ENCODE measurements around the gene MDC1.
A peak's percentile ranks its signal among the peaks of the same experiment; 100 is the strongest.
"Not testable (repeated sequence)": the region's sequence is repeated elsewhere in the genome, so short reads cannot be mapped to it uniquely, and the experiment has no call there.

The MDC1 gene, protein sequence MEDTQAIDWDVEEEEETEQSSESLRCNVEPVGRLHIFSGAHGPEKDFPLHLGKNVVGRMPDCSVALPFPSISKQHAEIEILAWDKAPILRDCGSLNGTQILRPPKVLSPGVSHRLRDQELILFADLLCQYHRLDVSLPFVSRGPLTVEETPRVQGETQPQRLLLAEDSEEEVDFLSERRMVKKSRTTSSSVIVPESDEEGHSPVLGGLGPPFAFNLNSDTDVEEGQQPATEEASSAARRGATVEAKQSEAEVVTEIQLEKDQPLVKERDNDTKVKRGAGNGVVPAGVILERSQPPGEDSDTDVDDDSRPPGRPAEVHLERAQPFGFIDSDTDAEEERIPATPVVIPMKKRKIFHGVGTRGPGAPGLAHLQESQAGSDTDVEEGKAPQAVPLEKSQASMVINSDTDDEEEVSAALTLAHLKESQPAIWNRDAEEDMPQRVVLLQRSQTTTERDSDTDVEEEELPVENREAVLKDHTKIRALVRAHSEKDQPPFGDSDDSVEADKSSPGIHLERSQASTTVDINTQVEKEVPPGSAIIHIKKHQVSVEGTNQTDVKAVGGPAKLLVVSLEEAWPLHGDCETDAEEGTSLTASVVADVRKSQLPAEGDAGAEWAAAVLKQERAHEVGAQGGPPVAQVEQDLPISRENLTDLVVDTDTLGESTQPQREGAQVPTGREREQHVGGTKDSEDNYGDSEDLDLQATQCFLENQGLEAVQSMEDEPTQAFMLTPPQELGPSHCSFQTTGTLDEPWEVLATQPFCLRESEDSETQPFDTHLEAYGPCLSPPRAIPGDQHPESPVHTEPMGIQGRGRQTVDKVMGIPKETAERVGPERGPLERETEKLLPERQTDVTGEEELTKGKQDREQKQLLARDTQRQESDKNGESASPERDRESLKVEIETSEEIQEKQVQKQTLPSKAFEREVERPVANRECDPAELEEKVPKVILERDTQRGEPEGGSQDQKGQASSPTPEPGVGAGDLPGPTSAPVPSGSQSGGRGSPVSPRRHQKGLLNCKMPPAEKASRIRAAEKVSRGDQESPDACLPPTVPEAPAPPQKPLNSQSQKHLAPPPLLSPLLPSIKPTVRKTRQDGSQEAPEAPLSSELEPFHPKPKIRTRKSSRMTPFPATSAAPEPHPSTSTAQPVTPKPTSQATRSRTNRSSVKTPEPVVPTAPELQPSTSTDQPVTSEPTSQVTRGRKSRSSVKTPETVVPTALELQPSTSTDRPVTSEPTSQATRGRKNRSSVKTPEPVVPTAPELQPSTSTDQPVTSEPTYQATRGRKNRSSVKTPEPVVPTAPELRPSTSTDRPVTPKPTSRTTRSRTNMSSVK (N-terminal part only)

DNA sequence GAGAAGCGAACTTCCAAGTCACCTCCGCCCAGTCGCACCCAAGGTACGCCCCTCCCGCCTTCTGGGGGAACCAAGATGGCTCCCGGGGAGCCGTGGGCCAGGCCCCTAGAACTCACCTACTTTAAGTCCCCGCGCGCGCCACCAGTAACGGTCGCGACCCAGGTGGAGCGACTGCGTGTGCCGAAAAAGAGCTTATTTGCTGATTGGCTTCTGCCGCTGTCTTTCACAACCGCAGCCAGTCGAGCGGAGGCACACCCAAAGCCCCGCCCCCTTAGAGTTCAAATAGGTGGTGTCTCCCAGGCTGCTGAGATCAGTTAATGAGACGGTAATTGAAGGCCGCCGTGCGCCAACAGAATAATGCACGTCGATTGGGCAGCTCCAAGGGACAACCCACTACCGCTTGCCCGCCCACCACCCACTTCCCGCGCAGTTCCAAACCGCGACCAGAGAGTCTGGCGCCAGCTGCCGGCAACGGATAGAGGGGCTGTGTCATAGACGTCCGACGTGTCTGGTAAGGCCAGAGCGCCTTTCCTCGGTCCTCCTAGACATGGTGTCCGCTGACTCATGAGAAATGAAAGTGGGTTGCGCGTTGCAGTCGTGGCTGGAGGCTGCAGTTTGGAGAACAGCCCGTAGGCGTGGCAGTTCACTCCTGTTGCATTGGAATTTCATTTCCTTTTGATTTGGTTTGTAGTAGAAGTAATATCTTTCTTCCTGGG is at the start of gene MDC1:
TSS of gene MDC1 (minus strand) at position 153 of the 716 bp plus-strand sequence. CDS start 2,106 bp downstream, outside the sequence.
- Histone ChIP-seq H2AFZ (ENCODE audit: low read length) (peak within 1 kb of the TSS; percentile 17; the same call in 1 of the 2 replicates), H3K4me1 (ENCODE audit: insufficient read depth, low read length, poor library complexity, severe bottlenecking) (peaks cover 56% of the 10 kb centered on the region)

DNA sequence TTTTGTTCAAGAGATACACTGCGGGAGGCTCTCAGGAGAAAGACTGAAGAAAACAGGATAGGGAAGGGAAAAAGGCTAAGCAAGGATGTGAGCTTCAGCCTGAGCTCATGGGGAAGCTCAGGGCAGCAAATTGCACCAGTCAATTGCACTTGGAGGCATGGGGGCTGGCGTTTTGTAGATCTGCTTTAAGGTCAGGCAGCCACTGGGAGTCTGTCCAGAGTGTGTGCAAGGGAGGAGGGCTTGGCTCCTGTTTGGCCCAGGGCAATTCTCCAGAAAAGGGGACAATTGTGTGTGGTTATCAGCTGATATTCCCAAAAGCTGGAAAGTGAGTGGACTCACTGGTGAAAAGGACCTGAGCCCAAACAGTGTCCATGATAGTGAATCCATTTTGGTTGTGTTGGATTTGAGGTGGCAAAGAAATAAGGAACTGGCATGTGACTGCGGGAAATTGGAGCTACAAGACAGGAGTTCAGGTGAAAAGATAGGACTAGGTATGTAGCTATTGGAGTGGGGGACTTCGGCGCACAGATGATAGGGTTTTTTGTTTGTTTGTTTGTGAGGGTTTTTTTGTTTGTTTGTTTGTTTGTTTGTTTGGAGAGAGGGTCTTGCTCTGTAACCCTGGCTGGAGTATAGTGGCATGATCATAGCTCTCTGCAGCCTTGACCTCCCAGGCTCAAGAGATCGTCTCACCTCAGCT is 49.5 kb upstream of the MDC1 start:
- Histone ChIP-seq H3K4me1 (ENCODE audit: insufficient read depth, low read length, poor library complexity, severe bottlenecking) (peaks cover 31% of the 10 kb centered on the region), H3K9me3 (ENCODE audit: insufficient read depth, low read depth, low read length) (no peaks in the 10 kb centered on the region), H3F3A (ENCODE audit: low read depth) (no peaks in the 10 kb centered on the region), H3K36me3 (ENCODE audit: insufficient read depth, low read length) (no peaks in the 10 kb centered on the region), H3K4me2 (ENCODE audit: low read depth, low read length, poor library complexity, severe bottlenecking) (no peak overlapping the region), H3K9ac (ENCODE audit: low read depth, low read length, poor library complexity, severe bottlenecking) (no peak overlapping the region), H3K4me3 (ENCODE audit: low read length, poor library complexity, severe bottlenecking) (no peak overlapping the region), H3K9me2 (replicated peaks; ENCODE audit: low read depth, low read length) (no peaks in the 10 kb centered on the region), H3K79me2 (ENCODE audit: insufficient read depth, low read length) (no peaks in the 10 kb centered on the region), H4K20me1 (ENCODE audit: insufficient read depth, low read length, poor library complexity, severe bottlenecking) (no peaks in the 10 kb centered on the region), H2AFZ (ENCODE audit: low read length) (no peak overlapping the region), H3K27me3 (ENCODE audit: insufficient read depth, low read length, poor library complexity, severe bottlenecking) (no peaks in the 10 kb centered on the region)
- TF ChIP-seq, protein P1, sequence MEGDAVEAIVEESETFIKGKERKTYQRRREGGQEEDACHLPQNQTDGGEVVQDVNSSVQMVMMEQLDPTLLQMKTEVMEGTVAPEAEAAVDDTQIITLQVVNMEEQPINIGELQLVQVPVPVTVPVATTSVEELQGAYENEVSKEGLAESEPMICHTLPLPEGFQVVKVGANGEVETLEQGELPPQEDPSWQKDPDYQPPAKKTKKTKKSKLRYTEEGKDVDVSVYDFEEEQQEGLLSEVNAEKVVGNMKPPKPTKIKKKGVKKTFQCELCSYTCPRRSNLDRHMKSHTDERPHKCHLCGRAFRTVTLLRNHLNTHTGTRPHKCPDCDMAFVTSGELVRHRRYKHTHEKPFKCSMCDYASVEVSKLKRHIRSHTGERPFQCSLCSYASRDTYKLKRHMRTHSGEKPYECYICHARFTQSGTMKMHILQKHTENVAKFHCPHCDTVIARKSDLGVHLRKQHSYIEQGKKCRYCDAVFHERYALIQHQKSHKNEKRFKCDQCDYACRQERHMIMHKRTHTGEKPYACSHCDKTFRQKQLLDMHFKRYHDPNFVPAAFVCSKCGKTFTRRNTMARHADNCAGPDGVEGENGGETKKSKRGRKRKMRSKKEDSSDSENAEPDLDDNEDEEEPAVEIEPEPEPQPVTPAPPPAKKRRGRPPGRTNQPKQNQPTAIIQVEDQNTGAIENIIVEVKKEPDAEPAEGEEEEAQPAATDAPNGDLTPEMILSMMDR (conservative IDR thresholded peaks at IDR 0.05; ENCODE audit: low read length), result no peak
- TF ChIP-seq EZH2phosphoT487 (IDR thresholded peaks at IDR 0.05; ENCODE audit: borderline replicate concordance), result no peak

More for the DNA sequence above, at the start of gene MDC1:
- H4K20me1 ChIP-seq (ENCODE audit: insufficient read depth, low read length, poor library complexity, severe bottlenecking), result peaks cover 14% of the 10 kb centered on the region
- H3K4me3 ChIP-seq (ENCODE audit: low read length, poor library complexity, severe bottlenecking), result peak within 1 kb of the TSS; percentile 98
- peaks cover 12% of the 10 kb centered on the region; the same call in 1 of the 2 replicates for H3F3A ChIP-seq (ENCODE audit: low read depth)
- H3K27me3 ChIP-seq (ENCODE audit: insufficient read depth, low read length, poor library complexity, severe bottlenecking), result peaks cover 15% of the 10 kb centered on the region
- TF ChIP-seq, protein P1 (conservative IDR thresholded peaks at IDR 0.05; ENCODE audit: low read length), result peak; percentile 30; the same call in 1 of the 2 replicates
- no peak for TF ChIP-seq EZH2phosphoT487 (IDR thresholded peaks at IDR 0.05; ENCODE audit: borderline replicate concordance)
- H3K36me3 ChIP-seq (ENCODE audit: insufficient read depth, low read length), result peaks cover 22% of the 10 kb centered on the region
- H3K9me2 ChIP-seq (replicated peaks; ENCODE audit: low read depth, low read length), result no peaks in the 10 kb centered on the region
- H3K9ac ChIP-seq (ENCODE audit: low read depth, low read length, poor library complexity, severe bottlenecking), result peak within 1 kb of the TSS; percentile 100
- H3K79me2 ChIP-seq (ENCODE audit: insufficient read depth, low read length), result peaks cover 82% of the 10 kb centered on the region
- H3K9me3 ChIP-seq (ENCODE audit: insufficient read depth, low read depth, low read length), result no peaks in the 10 kb centered on the region
- H3K4me2 ChIP-seq (ENCODE audit: low read depth, low read length, poor library complexity, severe bottlenecking), result peak within 1 kb of the TSS; percentile 93

DNA sequence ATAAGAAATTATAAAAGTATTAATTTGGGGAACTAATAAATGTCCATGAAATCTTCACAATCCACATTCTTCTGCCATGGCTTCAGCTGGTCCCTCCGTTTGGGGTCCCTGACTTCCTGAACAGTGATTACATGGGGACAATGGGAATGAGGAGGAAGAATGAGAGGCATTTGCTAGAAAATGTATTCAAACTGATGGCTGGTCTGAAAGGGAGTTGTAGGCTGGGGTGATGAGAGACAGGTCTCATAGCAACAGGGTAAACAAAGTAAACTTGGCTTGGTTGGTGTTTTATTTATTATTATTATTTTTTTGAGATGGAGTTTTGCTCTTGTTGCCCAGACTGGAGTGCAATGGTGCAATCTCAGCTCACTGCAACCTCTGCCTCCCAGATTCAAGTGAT is 48.4 kb upstream of the MDC1 start:
- H3K4me3 ChIP-seq (ENCODE audit: low read length, poor library complexity, severe bottlenecking); H3K36me3 ChIP-seq (ENCODE audit: insufficient read depth, low read length); H4K20me1 ChIP-seq (ENCODE audit: insufficient read depth, low read length, poor library complexity, severe bottlenecking); H3K27me3 ChIP-seq (ENCODE audit: insufficient read depth, low read length, poor library complexity, severe bottlenecking); H3K79me2 ChIP-seq (ENCODE audit: insufficient read depth, low read length); H3K9me3 ChIP-seq (ENCODE audit: insufficient read depth, low read depth, low read length); H3K4me2 ChIP-seq (ENCODE audit: low read depth, low read length, poor library complexity, severe bottlenecking); H3K9me2 ChIP-seq (replicated peaks; ENCODE audit: low read depth, low read length); H3F3A ChIP-seq (ENCODE audit: low read depth); H3K9ac ChIP-seq (ENCODE audit: low read depth, low read length, poor library complexity, severe bottlenecking); H2AFZ ChIP-seq (ENCODE audit: low read length): not testable (repeated sequence)
- H3K4me1 ChIP-seq (ENCODE audit: insufficient read depth, low read length, poor library complexity, severe bottlenecking), result peaks cover 31% of the 10 kb centered on the region

DNA sequence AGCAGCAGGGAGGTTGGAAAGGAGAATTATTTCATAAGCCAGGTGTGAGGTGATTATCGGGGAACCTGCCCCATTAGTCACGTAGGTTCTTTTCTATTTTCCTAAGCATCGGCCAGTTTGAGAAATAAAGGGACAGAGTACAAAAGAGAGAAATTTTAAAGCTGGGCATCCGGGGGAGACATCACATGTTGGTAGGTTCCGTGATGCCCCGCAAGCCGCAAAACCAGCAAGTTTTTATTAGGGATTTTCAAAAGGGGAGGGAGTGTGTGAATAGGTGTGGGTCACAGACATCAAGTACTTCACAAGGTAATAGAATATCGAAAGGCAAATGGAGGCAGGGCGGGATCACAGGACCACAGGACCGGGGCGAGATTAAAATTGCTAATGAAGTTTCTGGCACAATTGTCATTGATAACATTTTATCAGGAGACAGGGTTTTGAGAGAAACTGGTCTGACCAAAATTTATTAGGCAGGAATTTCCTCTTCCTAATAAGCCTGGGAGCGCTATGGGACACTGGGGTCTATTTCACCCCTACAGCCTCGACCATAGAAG is 47.5 kb upstream of the MDC1 start:
- not testable (repeated sequence) for H3K9ac ChIP-seq (ENCODE audit: low read depth, low read length, poor library complexity, severe bottlenecking); H3K4me3 ChIP-seq (ENCODE audit: low read length, poor library complexity, severe bottlenecking); H3K27me3 ChIP-seq (ENCODE audit: insufficient read depth, low read length, poor library complexity, severe bottlenecking); H3K9me2 ChIP-seq (replicated peaks; ENCODE audit: low read depth, low read length); H3K36me3 ChIP-seq (ENCODE audit: insufficient read depth, low read length); H3K4me2 ChIP-seq (ENCODE audit: low read depth, low read length, poor library complexity, severe bottlenecking); H4K20me1 ChIP-seq (ENCODE audit: insufficient read depth, low read length, poor library complexity, severe bottlenecking); H3K9me3 ChIP-seq (ENCODE audit: insufficient read depth, low read depth, low read length); H3F3A ChIP-seq (ENCODE audit: low read depth); H3K79me2 ChIP-seq (ENCODE audit: insufficient read depth, low read length)
- H2AFZ ChIP-seq (ENCODE audit: low read length), result peak overlapping the region; percentile 76; the same call in 1 of the 2 replicates
- peaks cover 25% of the 10 kb centered on the region for H3K4me1 ChIP-seq (ENCODE audit: insufficient read depth, low read length, poor library complexity, severe bottlenecking)

All from Loucy (cell line).